Lower lobe of right lung (tissue), 2 donors: ENCODE data around the gene DPP6. TPM values are rescaled to one million over a fixed set of nuclear protein-coding genes. Genes with fewer than 3 reads are reported as not detected.

Source experiments
- ATAC-seq, 2 donors: fragments of 200-7000 bp; cut with Tn5 transposase; one replicate each; pipeline ENCODE4 v1.9.1; 2020 to 2022; ENCODE audit warnings: mild to moderate bottlenecking in 2 of 2, moderate library complexity in 2 of 2
- DNase-seq: peaks from one replicate; pipeline ENCODE4 v3.0.0-alpha.2; 2020
- H3K27ac ChIP-seq: fragments of 200-600 bp; one replicate; pipeline ENCODE4 v1.8.0; 2022
- H3K27me3 ChIP-seq: fragments of 200-600 bp; one replicate; pipeline ENCODE4 v1.8.0; 2022; ENCODE audit warnings: low read depth
- H3K36me3 ChIP-seq: fragments of 200-600 bp; one replicate; pipeline ENCODE4 v1.8.0; 2022; ENCODE audit warnings: mild to moderate bottlenecking
- H3K4me1 ChIP-seq: fragments of 200-600 bp; one replicate; pipeline ENCODE4 v1.8.0; 2022
- H3K4me3 ChIP-seq: fragments of 200-600 bp; one replicate; pipeline ENCODE4 v1.8.0; 2022; ENCODE audit warnings: mild to moderate bottlenecking
- H3K9me3 ChIP-seq: fragments of 200-600 bp; one replicate; pipeline ENCODE4 v1.8.0; 2022
- CTCF ChIP-seq: fragments of 200-600 bp; IDR thresholded peaks from one replicate; pipeline ENCODE4 v1.8.0; 2022; ENCODE audit warnings: antibody characterized with exemption, mild to moderate bottlenecking
- intact Hi-C: fragments of 100-400 bp; cut with DNase I; formaldehyde crosslinking; loops from one replicate; pipeline ENCODE4 v1.11.0; 2022
- total RNA-seq: library from RNA; stranded (reverse); fragmentation: NEBNext Ultra II Directional; extraction: Animal tissue kit (Norgen Biotek cat#: 25700); gene quantifications from one replicate; pipeline ENCODE4 v1.2.1, GENCODE V29; 2021
- donor health status: DM: no; HTN: yes; CAD: no; lungs with severe emphysema.

Gene DPP6
- total RNA-seq, 1 donor from 2014 or later = 0.71 TPM

- no peaks in the 10 kb centered on the region for H3K4me1 ChIP-seq
- intact Hi-C loops = no loop called here
- H3K27me3 ChIP-seq = no peaks in the 10 kb centered on the region
- H3K4me3 ChIP-seq = no peak overlapping the region
- no peak for TF ChIP-seq CTCF
- peak in 1 of 2 donors; percentile 32 for ATAC-seq
- no peak overlapping the region for H3K27ac ChIP-seq
- no peak for DNase-seq
- no peaks in the 10 kb centered on the region for H3K9me3 ChIP-seq
- no peaks in the 10 kb centered on the region for H3K36me3 ChIP-seq
Measured at GRCh38 chr7:154804449-154804848, 752.3 kb downstream of the DPP6 start.

GRCh38 chr7:154812027-154812426 lies 759.8 kb downstream of the DPP6 start:
- DNase-seq (no peak), ATAC-seq (no peak)
- Histone ChIP-seq H3K27ac (no peak overlapping the region), H3K36me3 (no peaks in the 10 kb centered on the region), H3K4me1 (no peaks in the 10 kb centered on the region), H3K9me3 (peaks cover 19% of the 10 kb centered on the region), H3K4me3 (no peak overlapping the region), H3K27me3 (no peaks in the 10 kb centered on the region)
- intact Hi-C loops = no loop called here
- no peak for TF ChIP-seq CTCF

- Histone ChIP-seq H3K4me1 (no peaks in the 10 kb centered on the region), H3K27me3 (no peaks in the 10 kb centered on the region), H3K4me3 (no peak overlapping the region), H3K27ac (no peak overlapping the region), H3K36me3 (no peaks in the 10 kb centered on the region), H3K9me3 (peaks cover 4% of the 10 kb centered on the region)
- DNase-seq = no peak
- ATAC-seq = no peak
- TF ChIP-seq CTCF = no peak
- intact Hi-C loops = no loop called here
Measured at GRCh38 chr7:154817224-154817896, 765.2 kb downstream of the DPP6 start.

GRCh38 chr7:154827007-154827406 lies 774.8 kb downstream of the DPP6 start:
- no peaks in the 10 kb centered on the region for H3K36me3 ChIP-seq
- TF ChIP-seq CTCF = no peak
- peaks cover 7% of the 10 kb centered on the region for H3K27me3 ChIP-seq
- H3K27ac ChIP-seq = no peak overlapping the region
- intact Hi-C loops = no loop called here
- H3K4me1 ChIP-seq = no peaks in the 10 kb centered on the region
- ATAC-seq (no peak), DNase-seq (no peak)
- no peak overlapping the region for H3K4me3 ChIP-seq
- no peaks in the 10 kb centered on the region for H3K9me3 ChIP-seq

- Histone ChIP-seq H3K4me1 (no peaks in the 10 kb centered on the region), H3K4me3 (no peak overlapping the region), H3K36me3 (no peaks in the 10 kb centered on the region), H3K27ac (no peak overlapping the region), H3K9me3 (no peaks in the 10 kb centered on the region), H3K27me3 (peaks cover 7% of the 10 kb centered on the region)
- peak; percentile 23 for TF ChIP-seq CTCF
- intact Hi-C loops = no loop called here
- DNase-seq (no peak), ATAC-seq (peak in 1 of 2 donors; percentile 16)
Measured at GRCh38 chr7:154832557-154833138, 780.5 kb downstream of the DPP6 start.
